ENCODE data around the gene KIR2DL1. TPM values are rescaled to one million over a fixed set of nuclear protein-coding genes. Genes with fewer than 3 reads are reported as not detected.
"Not testable (repeated sequence)": the region's sequence is repeated elsewhere in the genome, so short reads cannot be mapped to it uniquely, and the experiment has no call there.

KIR2DL1 gene
- total RNA-seq, 1 experiment from 2014 or later = not detected

GRCh38 chr19:54758577-54758976, 11.0 kb upstream of the KIR2DL1 start:
- H4K8ac ChIP-seq (replicated peaks; ENCODE audit: insufficient read length, low read depth, low read length); H2BK12ac ChIP-seq (ENCODE audit: insufficient read length, low read depth, low read length): not testable (repeated sequence)
- peaks cover 86 to 90% of the 10 kb centered on the region in 2 experiments for H3K9me3 Mint-ChIP-seq

GRCh38 chr19:54764219-54764618, 5.4 kb upstream of the KIR2DL1 start:
- H3K27ac ChIP-seq (ENCODE audit: insufficient read length, low read depth, low read length); H3K79me1 ChIP-seq (ENCODE audit: insufficient read depth, low read depth, low read length, poor library complexity, severe bottlenecking); H3T11ph ChIP-seq (ENCODE audit: low read length); H3K79me2 ChIP-seq (ENCODE audit: insufficient read depth, low read length); H4K20me1 ChIP-seq (ENCODE audit: control insufficient read depth, insufficient read depth, insufficient read length); H3K56ac ChIP-seq (ENCODE audit: insufficient read length, low read depth, low read length); H3K27ac Mint-ChIP-seq; H3K27me3 ChIP-seq (ENCODE audit: insufficient read depth, low read length); H2AK5ac ChIP-seq (ENCODE audit: insufficient read length, low read length); H3K23ac ChIP-seq (ENCODE audit: insufficient read length, low read depth, low read length); H4K91ac ChIP-seq (ENCODE audit: insufficient read length, low read depth, low read length); H3K4me1 Mint-ChIP-seq; H3K4me1 ChIP-seq (ENCODE audit: insufficient read depth, low read length); H4K5ac ChIP-seq (ENCODE audit: insufficient read length, low read depth, low read length); H3K18ac ChIP-seq (ENCODE audit: insufficient read length, low read depth, low read length); H3K9ac ChIP-seq (ENCODE audit: extremely low read depth, insufficient read length, low read length); H4K8ac ChIP-seq (replicated peaks; ENCODE audit: insufficient read length, low read depth, low read length); H2BK120ac ChIP-seq (ENCODE audit: low read depth, low read length, poor library complexity, severe bottlenecking); H2AFZ ChIP-seq (ENCODE audit: low read length); H2BK5ac ChIP-seq (ENCODE audit: insufficient read length, low read length); H2BK12ac ChIP-seq (ENCODE audit: insufficient read length, low read depth, low read length); H3K4ac ChIP-seq (ENCODE audit: low read depth, low read length); H3K23me2 ChIP-seq (ENCODE audit: insufficient read length, low read depth, low read length, poor library complexity, severe bottlenecking); DNase-seq; H2BK15ac ChIP-seq (ENCODE audit: low read depth, low read length); H3K27me3 Mint-ChIP-seq (ENCODE audit: low read depth); H3K4me3 Mint-ChIP-seq; H3K4me2 ChIP-seq (ENCODE audit: insufficient read depth, insufficient read length, low read length); H3K14ac ChIP-seq (ENCODE audit: insufficient read depth, low read length); H2BK20ac ChIP-seq (ENCODE audit: low read depth, low read length, poor library complexity, severe bottlenecking): not testable (repeated sequence)
- Mint-ChIP-seq H3K36me3 (ENCODE audit: insufficient read depth in 1 of 3, low read depth in 3 of 3) (peaks cover 3 to 30% (median 16%) of the 10 kb centered on the region in 3 experiments; a peak in 6 of 7 replicates), H3K9me3 (peaks cover 88 to 90% of the 10 kb centered on the region in 2 experiments)
- peaks cover 51% of the 10 kb centered on the region for H3K9me3 ChIP-seq (ENCODE audit: control insufficient read depth, low read depth, low read length)
- WGBS (ENCODE audit: extremely low coverage, insufficient read length, low lambda C conversion rate) = no CpG with 5 or more reads among the region's 8 CpGs

More at GRCh38 chr19:54758577-54758976, 11.0 kb upstream of the KIR2DL1 start:
- H2BK20ac ChIP-seq (ENCODE audit: low read depth, low read length, poor library complexity, severe bottlenecking); H3K79me1 ChIP-seq (ENCODE audit: insufficient read depth, low read depth, low read length, poor library complexity, severe bottlenecking); H3K56ac ChIP-seq (ENCODE audit: insufficient read length, low read depth, low read length); H3K9ac ChIP-seq (ENCODE audit: extremely low read depth, insufficient read length, low read length); H3K27ac Mint-ChIP-seq; H2BK15ac ChIP-seq (ENCODE audit: low read depth, low read length); H3K23me2 ChIP-seq (ENCODE audit: insufficient read length, low read depth, low read length, poor library complexity, severe bottlenecking); H3K18ac ChIP-seq (ENCODE audit: insufficient read length, low read depth, low read length); H3T11ph ChIP-seq (ENCODE audit: low read length); H3K4me2 ChIP-seq (ENCODE audit: insufficient read depth, insufficient read length, low read length); H2BK5ac ChIP-seq (ENCODE audit: insufficient read length, low read length); H3K27ac ChIP-seq (ENCODE audit: insufficient read length, low read depth, low read length); DNase-seq; H4K91ac ChIP-seq (ENCODE audit: insufficient read length, low read depth, low read length); H4K5ac ChIP-seq (ENCODE audit: insufficient read length, low read depth, low read length); H3K27me3 ChIP-seq (ENCODE audit: insufficient read depth, low read length); H2AK5ac ChIP-seq (ENCODE audit: insufficient read length, low read length); H3K23ac ChIP-seq (ENCODE audit: insufficient read length, low read depth, low read length); H3K4me1 ChIP-seq (ENCODE audit: insufficient read depth, low read length); H3K4me3 Mint-ChIP-seq; H2AFZ ChIP-seq (ENCODE audit: low read length); H3K79me2 ChIP-seq (ENCODE audit: insufficient read depth, low read length); H2BK120ac ChIP-seq (ENCODE audit: low read depth, low read length, poor library complexity, severe bottlenecking); H3K4me1 Mint-ChIP-seq; H3K27me3 Mint-ChIP-seq (ENCODE audit: low read depth); H3K14ac ChIP-seq (ENCODE audit: insufficient read depth, low read length); H3K4ac ChIP-seq (ENCODE audit: low read depth, low read length); H4K20me1 ChIP-seq (ENCODE audit: control insufficient read depth, insufficient read depth, insufficient read length): not testable (repeated sequence)
- H3K9me3 ChIP-seq (ENCODE audit: control insufficient read depth, low read depth, low read length) = peaks cover 61% of the 10 kb centered on the region
- H3K36me3 Mint-ChIP-seq (ENCODE audit: insufficient read depth in 1 of 3, low read depth in 3 of 3) = peaks cover 23 to 35% (median 26%) of the 10 kb centered on the region in 3 experiments; a peak in 6 of 7 replicates
- no CpG with 5 or more reads among the region's 6 CpGs for WGBS (ENCODE audit: extremely low coverage, insufficient read length, low lambda C conversion rate)

All from H9 (cell line).